Cardiac muscle cell (in vitro differentiated cells and primary cell): ENCODE results near the gene ZNF365. TPM values are rescaled to one million over a fixed set of nuclear protein-coding genes. Genes with fewer than 3 reads are reported as not detected.
"Not testable (repeated sequence)": the region's sequence is repeated elsewhere in the genome, so short reads cannot be mapped to it uniquely, and the experiment has no call there.

Experiments
- DNase-seq, 2 donors: peaks; one replicate each; pipeline versions ENCODE4 v3.0.0 to v3.0.0-alpha.2; 2010 to 2017; ENCODE audit warnings: low read depth in 1 of 2, low spot score in 1 of 2
- H3K27ac ChIP-seq: fragments of 200-600 bp; sonication (generic); 2 replicates; pipeline ENCODE4 v1.5.1; 2016
- H3K27me3 ChIP-seq: fragments of 200-600 bp; sonication (generic); 2 replicates; pipeline ENCODE4 v1.6.0; 2016; ENCODE audit warnings: control low read depth
- H3K36me3 ChIP-seq: fragments of 200-600 bp; sonication (generic); 2 replicates; pipeline ENCODE4 v1.5.1; 2016; ENCODE audit warnings: control low read depth
- H3K4me1 ChIP-seq: fragments of 200-600 bp; sonication (generic); 2 replicates; pipeline ENCODE4 v1.8.1; 2017; ENCODE audit warnings: low read depth, mild to moderate bottlenecking, mixed run types
- H3K4me3 ChIP-seq: fragments of 200-600 bp; sonication (generic); 2 replicates; pipeline ENCODE4 v1.5.1; 2016; ENCODE audit warnings: mild to moderate bottlenecking
- H3K9me3 ChIP-seq: fragments of 200-600 bp; sonication (generic); 2 replicates; pipeline ENCODE4 v1.5.1; 2017; ENCODE audit warnings: low read depth, mild to moderate bottlenecking, control low read depth
- polyA plus RNA-seq: library from polyadenylated mRNA; unstranded; fragments of >200 nt; fragmentation: Nextera tagmentation; extraction: Ambion mirVana; gene quantifications from 2 replicates; pipeline ENCODE4 v1.2.1, GENCODE V29; 2016
- total RNA-seq: library from RNA; depleted of rRNA; stranded (reverse); fragments of >200 nt; gene quantifications from 2 replicates; pipeline ENCODE4 v1.2.3, GENCODE V29; 2016
- TF ChIP-seq, protein P1 (sequence below): IDR thresholded peaks from 2 replicates; pipeline ENCODE4 v1.5.1; 2012; ENCODE audit warnings: low read depth, mild to moderate bottlenecking, low read length

Gene ZNF365
- total and polyA plus RNA-seq, 2 experiments from 2014 or later: not detected

- Histone ChIP-seq H3K36me3 (no peaks in the 10 kb centered on the region), H3K4me3 (peak overlapping the region; percentile 27), H3K27me3 (peaks cover 54% of the 10 kb centered on the region), H3K4me1 (no peaks in the 10 kb centered on the region), H3K27ac (no peak overlapping the region), H3K9me3 (no peaks in the 10 kb centered on the region)
- no peak for DNase-seq
- TF ChIP-seq, protein P1, sequence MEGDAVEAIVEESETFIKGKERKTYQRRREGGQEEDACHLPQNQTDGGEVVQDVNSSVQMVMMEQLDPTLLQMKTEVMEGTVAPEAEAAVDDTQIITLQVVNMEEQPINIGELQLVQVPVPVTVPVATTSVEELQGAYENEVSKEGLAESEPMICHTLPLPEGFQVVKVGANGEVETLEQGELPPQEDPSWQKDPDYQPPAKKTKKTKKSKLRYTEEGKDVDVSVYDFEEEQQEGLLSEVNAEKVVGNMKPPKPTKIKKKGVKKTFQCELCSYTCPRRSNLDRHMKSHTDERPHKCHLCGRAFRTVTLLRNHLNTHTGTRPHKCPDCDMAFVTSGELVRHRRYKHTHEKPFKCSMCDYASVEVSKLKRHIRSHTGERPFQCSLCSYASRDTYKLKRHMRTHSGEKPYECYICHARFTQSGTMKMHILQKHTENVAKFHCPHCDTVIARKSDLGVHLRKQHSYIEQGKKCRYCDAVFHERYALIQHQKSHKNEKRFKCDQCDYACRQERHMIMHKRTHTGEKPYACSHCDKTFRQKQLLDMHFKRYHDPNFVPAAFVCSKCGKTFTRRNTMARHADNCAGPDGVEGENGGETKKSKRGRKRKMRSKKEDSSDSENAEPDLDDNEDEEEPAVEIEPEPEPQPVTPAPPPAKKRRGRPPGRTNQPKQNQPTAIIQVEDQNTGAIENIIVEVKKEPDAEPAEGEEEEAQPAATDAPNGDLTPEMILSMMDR: no peak
Measured at GRCh38 chr10:62373639-62373994, 552 bp upstream of the ZNF365 start.

- peak in 1 of 2 donors; percentile 5 for DNase-seq
- H3K36me3 ChIP-seq: no peaks in the 10 kb centered on the region
- TF ChIP-seq, protein P1: no peak
- peaks cover 54% of the 10 kb centered on the region for H3K27me3 ChIP-seq
- no peaks in the 10 kb centered on the region for H3K9me3 ChIP-seq
- no peaks in the 10 kb centered on the region for H3K4me1 ChIP-seq
- no peak overlapping the region for H3K4me3 ChIP-seq
- H3K27ac ChIP-seq: no peak overlapping the region
Measured at GRCh38 chr10:62374862-62375710, 917 bp downstream of the ZNF365 start.

- DNase-seq: no peak
Measured at GRCh38 chr10:62376071-62377025, 2.2 kb downstream of the ZNF365 start.

GRCh38 chr10:62377026-62377415 lies 2.9 kb downstream of the ZNF365 start:
- TF ChIP-seq, protein P1: no peak
- peaks cover 50% of the 10 kb centered on the region for H3K27me3 ChIP-seq

More at GRCh38 chr10:62376071-62377025, 2.2 kb downstream of the ZNF365 start:
- TF ChIP-seq, protein P1: no peak
- no peaks in the 10 kb centered on the region for H3K9me3 ChIP-seq
- no peak overlapping the region for H3K4me3 ChIP-seq
- H3K36me3 ChIP-seq: no peaks in the 10 kb centered on the region
- peaks cover 54% of the 10 kb centered on the region for H3K27me3 ChIP-seq
- no peaks in the 10 kb centered on the region for H3K4me1 ChIP-seq
- no peak overlapping the region for H3K27ac ChIP-seq

DNA sequence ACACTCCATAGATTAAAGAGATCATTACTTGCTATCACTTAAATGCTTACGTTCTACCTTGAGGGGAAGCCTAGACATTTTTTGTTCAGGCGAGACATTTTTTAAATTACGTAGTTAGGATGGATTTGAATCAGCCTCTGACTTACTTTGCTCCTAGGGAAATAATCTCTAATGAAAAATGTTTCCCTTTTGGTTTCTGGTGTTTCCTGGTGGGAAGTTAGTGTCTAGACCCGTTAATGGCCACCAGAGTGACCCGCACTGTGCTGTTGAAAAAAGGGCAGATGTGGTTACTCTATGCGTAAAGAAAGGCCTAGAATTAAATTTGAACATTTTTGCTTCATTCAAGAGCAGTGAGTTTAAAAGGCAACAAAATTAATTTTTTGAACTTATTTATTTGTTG lies 3.8 kb downstream of the ZNF365 start:
- no peak overlapping the region for H3K4me3 ChIP-seq
- H3K36me3 ChIP-seq: no peaks in the 10 kb centered on the region
- no peak for DNase-seq
- H3K4me1 ChIP-seq: no peaks in the 10 kb centered on the region
- H3K27ac ChIP-seq: no peak overlapping the region
- H3K9me3 ChIP-seq: no peaks in the 10 kb centered on the region
- peaks cover 43% of the 10 kb centered on the region for H3K27me3 ChIP-seq
- TF ChIP-seq, protein P1: no peak

More at GRCh38 chr10:62377026-62377415, 2.9 kb downstream of the ZNF365 start:
- DNase-seq: no peak
- Histone ChIP-seq H3K9me3 (no peaks in the 10 kb centered on the region), H3K27ac (no peak overlapping the region), H3K4me1 (no peaks in the 10 kb centered on the region), H3K36me3 (no peaks in the 10 kb centered on the region), H3K4me3 (no peak overlapping the region)

DNA sequence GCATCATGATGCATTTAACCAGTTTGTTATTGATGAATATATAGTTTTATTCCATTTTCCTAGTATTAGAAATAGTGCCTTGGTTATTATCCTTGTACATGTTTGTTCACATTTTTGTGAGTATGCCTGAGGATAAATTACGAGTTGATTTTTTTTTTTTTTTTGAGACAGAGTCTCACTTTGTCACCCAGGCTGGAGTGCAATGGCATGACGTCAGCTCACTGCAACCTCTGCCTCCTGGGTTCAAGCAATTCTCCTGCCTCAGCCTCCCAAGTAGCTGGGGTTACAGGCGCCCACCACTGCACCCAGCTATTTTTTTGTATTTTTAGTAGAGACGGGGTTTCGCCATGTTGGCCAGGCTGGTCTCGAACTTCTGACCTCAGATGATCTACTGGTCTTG lies 4.7 kb downstream of the ZNF365 start:
- H3K27ac ChIP-seq, H3K9me3 ChIP-seq, DNase-seq, H3K4me3 ChIP-seq, H3K36me3 ChIP-seq, H3K4me1 ChIP-seq: not testable (repeated sequence)
- H3K27me3 ChIP-seq: peaks cover 34% of the 10 kb centered on the region
